RWPE1 (cell line): ENCODE data around the gene TIAL1.

ENCODE experiments used
- CTCF ChIA-PET: fragments of 350-600 bp; sonication (Branson Sonifier 250); formaldehyde crosslinking; extraction: SDS; loops from one replicate; lab custom pipeline; 2021; lab: Yijun Ruan, JAX
- POLR2A ChIA-PET: fragments of 400-600 bp; formaldehyde crosslinking; extraction: SDS; loops from one replicate; lab custom pipeline; 2020; ENCODE audit warnings: antibody characterized with exemption; ENCODE audit not compliant: low non-redundant PET; lab: Yijun Ruan, JAX
- DNase-seq: peaks from one replicate; pipeline ENCODE4 v3.0.0; 2012; ENCODE audit warnings: low spot score
- H3K27ac ChIP-seq: fragments of 450-650 bp; 2 replicates; pipeline ENCODE4 v1.5.1; 2017
- TF ChIP-seq, protein P1 (sequence below): fragments of 450-650 bp; conservative IDR thresholded peaks from 2 replicates; pipeline ENCODE4 v1.5.1; 2017; ENCODE audit warnings: low read depth, mild to moderate bottlenecking

The TIAL1 gene

DNA sequence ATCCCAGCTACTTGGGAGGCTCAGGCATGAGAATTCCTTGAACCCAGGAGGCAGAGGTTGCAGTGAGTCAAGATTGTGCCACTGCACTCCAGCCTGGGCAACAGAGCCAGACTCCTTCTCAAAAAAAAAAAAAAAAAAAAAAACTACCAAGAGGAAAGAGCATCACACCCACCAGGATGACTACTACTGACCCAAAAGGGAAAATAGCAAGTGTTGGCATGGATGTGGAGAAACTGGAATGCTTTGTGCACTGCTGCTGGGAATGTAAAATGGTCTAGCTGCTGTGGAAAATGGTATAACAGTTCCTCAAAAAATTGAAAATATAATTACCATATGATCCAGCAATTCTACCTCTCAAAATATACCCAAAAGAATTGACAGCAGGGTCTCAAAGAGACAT, 7.7 kb upstream of the TIAL1 start:
- ChIA-PET CTCF (no interaction called here), POLR2A (no interaction called here)
- no peak for DNase-seq
- TF ChIP-seq, protein P1, sequence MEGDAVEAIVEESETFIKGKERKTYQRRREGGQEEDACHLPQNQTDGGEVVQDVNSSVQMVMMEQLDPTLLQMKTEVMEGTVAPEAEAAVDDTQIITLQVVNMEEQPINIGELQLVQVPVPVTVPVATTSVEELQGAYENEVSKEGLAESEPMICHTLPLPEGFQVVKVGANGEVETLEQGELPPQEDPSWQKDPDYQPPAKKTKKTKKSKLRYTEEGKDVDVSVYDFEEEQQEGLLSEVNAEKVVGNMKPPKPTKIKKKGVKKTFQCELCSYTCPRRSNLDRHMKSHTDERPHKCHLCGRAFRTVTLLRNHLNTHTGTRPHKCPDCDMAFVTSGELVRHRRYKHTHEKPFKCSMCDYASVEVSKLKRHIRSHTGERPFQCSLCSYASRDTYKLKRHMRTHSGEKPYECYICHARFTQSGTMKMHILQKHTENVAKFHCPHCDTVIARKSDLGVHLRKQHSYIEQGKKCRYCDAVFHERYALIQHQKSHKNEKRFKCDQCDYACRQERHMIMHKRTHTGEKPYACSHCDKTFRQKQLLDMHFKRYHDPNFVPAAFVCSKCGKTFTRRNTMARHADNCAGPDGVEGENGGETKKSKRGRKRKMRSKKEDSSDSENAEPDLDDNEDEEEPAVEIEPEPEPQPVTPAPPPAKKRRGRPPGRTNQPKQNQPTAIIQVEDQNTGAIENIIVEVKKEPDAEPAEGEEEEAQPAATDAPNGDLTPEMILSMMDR = no peak
- H3K27ac ChIP-seq = no peak overlapping the region

DNA sequence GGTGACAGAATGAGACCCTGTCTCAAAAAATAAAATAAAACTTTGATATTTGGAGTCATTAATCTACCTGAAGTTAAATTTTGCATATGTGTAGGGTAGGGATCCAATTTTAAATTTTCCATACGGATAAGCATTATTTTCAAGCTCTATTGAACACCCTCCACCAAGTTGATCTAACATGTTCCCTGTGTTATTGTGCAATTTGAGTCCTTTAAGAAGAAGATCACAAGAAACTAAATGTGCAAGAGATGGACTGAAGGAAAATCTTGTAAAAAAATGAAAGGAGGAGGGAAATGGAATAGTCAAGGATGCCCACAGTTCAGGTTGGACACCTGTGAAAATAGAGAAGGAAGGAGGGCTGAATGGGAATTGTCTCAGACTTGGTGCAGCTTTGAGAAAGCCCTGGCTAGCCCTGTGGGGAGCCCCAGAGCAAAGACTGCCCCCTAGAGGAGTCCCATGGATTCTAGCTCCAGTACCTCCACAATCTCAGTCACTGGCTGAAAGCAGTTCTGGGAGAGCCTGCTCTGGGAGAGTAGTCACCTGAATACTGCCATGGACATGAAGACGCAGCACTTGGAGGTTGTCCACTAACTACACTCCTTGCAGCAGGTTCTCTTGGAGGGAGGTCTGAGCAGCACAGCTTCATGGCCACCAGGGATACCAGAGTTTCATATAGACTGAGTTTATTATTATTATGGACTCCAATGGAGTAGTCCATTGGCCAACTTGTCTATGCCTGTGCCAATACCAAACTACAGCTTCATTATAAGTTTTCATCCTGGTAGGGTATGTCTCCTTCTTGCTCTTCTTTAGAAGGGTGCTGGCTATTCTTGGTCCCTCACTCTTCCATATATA, 5.7 kb upstream of the TIAL1 start:
- no peak overlapping the region for H3K27ac ChIP-seq
- no peak for DNase-seq
- TF ChIP-seq, protein P1 = no peak
- ChIA-PET POLR2A (no interaction called here), CTCF (interaction anchor here (0.6 kb wide), 4 partner anchors 19 to 526 kb away, joined by 3 to 4 read pairs (median 4); no protein-coding TSS in a partner anchor)

GRCh38 chr10:119598397-119598796, 1.6 kb upstream of the TIAL1 start:
- ChIA-PET POLR2A (no interaction called here), CTCF (interaction anchor here (3.5 kb wide), 1 partner anchor 10 kb away, joined by 16 read pairs; no protein-coding TSS in a partner anchor)
- TF ChIP-seq, protein P1 = no peak
- no peak for DNase-seq
- H3K27ac ChIP-seq = no peak overlapping the region

DNA sequence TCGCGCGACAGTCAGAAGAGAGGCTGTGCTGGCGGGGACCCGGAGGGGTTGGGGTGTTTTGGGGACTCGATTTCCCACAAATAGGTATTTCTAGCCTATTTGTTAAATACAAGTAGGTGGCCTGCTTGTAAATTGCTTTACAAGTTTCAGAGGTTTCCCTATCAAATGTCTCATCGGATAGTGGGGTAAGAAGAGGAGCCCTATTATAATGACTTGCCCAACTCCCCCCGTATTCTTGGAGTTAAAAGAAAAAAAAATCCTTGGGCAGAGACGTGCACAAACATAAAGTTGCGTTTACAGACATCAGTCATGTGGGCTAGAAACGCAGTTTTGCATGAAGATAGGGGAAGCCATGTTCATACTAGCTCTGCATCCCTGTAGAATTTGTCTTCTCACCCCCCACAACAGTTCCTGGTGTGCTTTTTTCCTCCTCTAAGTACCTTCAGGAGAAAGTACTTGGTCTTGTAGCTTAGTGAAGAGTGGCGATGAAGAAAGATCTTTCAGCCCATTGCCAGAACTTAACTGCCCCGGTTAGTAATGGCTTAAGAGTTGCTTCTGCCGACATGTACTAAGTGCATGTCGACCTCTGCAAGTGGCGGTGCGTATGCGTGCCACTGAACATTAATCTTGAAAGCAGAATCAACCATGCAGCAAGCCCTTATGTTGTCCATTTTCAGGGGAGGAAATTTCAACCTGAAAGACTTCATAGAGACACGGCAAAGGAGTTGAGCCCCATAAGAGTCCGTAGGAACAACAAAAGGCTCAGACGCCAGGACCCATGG, 832 bp upstream of the TIAL1 start:
- TF ChIP-seq, protein P1 = no peak
- no peak for DNase-seq
- peak overlapping the region; percentile 97 for H3K27ac ChIP-seq
- CTCF ChIA-PET = interaction anchor here (3.5 kb wide), 1 partner anchor 11 kb away, joined by 16 read pairs; no protein-coding TSS in a partner anchor
- POLR2A ChIA-PET = interaction anchor here (1.6 kb wide), 1 partner anchor 55 kb away, joined by 7 read pairs; the partner anchor contains the start of gene RGS10

DNA sequence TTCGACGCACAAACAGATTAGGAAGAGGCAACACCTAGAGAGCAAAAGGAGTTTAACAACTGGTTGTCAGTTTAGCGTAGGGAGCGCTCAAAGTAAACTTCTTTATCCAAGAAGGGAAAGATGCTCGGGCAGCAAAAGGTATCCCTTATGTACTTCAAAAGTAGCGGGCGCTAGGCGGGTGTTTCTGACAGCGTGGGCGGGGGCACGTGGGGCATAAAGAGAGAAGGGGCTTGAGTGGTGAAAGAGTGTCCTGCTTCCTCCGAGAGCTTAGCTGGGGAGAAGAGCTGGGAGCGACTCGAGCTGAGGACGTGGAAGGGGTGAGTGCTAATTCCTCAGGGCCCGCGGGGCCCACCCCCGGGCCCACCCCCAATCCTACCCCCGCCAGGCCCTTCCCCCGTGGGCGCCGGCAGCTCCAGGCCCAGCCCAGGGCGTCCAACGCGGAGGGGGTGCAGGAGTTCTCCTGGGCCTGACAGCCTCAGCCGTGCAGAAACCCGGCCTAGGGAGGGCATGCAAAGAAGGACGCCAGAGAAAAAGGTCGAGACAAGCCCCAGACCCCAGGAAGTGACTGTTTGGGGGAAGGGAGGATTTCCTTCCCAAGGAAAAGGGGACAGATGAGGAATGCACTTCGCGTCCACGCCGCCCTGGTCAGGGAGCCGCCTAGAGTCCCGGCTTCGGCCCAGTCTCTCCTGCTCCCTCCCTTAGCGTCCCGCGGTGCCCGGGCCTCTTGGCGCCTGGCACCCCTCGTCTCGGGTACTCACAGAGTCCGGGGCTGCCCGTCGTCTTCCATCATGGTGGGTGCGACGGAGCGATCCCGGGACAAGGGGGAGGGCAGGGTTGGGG, 868 bp downstream of the TIAL1 start:
- peak overlapping the region; percentile 97 for H3K27ac ChIP-seq
- ChIA-PET CTCF (interaction anchor here (0.7 to 3.5 kb wide), 3 partner anchors 13 to 390 kb away, joined by 3 to 16 read pairs (median 3); no protein-coding TSS in a partner anchor), POLR2A (no interaction called here)
- TF ChIP-seq, protein P1 = no peak
- peak; percentile 60 for DNase-seq
